Left kidney (tissue), 2 donors: ENCODE measurements around the gene CA5A. TPM values are rescaled to one million over a fixed set of nuclear protein-coding genes. Genes with fewer than 3 reads are reported as not detected.

Source experiments
- DNase-seq: peaks from one replicate; pipeline ENCODE4 v3.0.0-alpha.2; 2013
- polyA plus RNA-seq: library from polyadenylated mRNA; unstranded; fragments of 120-200 nt; gene quantifications from one replicate; pipeline ENCODE4 v1.2.1, GENCODE V29; 2013; ENCODE audit not compliant: insufficient read length

The CA5A gene
- polyA plus RNA-seq, 1 donor = 0.25 TPM

GRCh38 chr16:87850009-87851006, 86.0 kb downstream of the CA5A start:
- no peak for DNase-seq

GRCh38 chr16:87849419-87850008, 86.8 kb downstream of the CA5A start:
- no peak for DNase-seq

DNA sequence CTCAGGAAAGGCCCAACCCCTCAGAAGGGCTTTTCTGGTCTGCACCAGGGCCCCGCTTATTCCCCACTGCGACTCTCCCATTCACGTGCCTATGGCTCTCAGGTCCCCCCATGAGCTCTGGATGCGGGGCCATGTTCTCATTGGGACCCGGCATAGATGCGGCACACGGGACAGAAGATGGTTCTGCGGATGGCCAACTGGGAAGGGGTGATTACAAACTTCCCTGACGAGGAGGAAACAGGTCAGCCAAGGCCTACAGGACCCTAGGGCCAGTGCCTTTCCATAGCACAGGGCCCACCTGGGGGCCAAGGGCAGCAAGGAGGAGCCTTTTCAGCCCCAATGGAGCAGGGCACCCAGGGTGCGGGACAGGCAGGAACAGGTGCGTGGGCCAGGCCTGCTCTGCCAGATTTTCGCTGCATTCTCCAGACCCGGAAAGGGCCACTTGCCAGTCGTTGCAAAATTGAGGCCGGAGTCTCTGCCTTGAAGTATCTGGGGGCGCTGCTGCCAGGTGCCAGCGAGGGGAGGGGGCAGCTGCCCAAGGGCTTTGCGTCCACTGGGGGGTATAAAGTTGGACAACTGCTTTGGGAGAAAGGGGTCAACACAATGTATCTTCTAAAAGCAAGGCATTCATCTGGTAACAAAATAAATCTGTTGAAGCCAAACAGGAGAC, 87.5 kb downstream of the CA5A start:
- DNase-seq = no peak

DNA sequence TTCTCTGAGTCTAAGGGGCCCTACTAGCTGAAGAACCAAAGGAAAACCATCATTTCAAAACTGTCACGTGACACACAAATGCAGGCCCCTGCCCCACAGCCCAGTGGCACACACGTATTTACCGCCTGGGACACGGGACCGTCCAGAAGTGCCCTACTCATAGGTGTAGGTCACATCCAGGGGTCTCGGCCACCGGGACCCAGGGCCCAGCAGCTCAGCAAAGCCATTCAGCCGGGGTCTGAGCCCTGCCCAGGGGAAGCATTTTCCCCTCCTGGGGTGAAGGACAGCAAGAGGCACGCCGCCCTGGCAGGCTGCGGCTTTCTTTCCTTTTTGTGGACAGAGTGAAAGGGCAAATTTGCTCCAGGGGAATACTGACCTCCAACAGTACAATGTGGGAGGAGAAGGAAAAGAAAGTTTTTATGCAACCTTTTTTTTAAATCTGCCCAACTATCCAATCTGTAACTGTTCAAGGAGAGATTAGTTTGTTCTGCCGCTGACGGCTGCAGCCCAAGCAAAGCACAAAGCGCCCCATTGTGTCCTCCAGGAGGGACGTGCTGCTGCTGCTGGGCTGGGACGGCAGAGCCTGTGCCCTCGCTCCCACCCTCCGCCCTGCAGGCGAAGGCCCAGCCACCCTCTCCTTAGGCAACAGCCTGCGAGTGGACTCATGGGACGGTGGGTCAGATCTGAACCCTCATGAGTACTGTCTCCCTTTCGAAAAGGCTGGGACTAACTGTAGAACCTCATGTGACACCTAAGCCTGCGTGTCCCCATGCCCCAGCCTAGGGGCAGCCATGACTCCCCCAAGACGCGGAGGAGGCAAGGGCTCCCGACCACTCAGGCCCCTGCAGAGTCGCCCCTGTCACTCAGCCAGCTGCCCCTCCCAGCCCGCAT, 88.3 kb downstream of the CA5A start:
- no peak for DNase-seq

DNA sequence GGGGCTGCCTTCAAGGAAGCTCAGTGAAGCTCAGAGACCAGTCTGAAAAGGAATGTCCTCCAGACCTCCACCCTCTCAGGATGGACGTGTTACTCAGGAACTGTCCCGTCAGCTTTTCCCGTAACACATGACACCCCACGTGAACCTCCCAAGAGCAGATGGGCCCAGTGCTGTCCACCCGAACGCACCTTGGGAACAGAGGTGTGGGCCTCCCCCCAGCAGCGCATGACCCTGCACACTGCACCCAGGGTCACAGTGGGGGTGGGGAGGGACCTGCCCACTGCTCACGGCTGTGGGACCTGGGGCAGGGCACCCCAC, 88.9 kb downstream of the CA5A start:
- DNase-seq = no peak

DNA sequence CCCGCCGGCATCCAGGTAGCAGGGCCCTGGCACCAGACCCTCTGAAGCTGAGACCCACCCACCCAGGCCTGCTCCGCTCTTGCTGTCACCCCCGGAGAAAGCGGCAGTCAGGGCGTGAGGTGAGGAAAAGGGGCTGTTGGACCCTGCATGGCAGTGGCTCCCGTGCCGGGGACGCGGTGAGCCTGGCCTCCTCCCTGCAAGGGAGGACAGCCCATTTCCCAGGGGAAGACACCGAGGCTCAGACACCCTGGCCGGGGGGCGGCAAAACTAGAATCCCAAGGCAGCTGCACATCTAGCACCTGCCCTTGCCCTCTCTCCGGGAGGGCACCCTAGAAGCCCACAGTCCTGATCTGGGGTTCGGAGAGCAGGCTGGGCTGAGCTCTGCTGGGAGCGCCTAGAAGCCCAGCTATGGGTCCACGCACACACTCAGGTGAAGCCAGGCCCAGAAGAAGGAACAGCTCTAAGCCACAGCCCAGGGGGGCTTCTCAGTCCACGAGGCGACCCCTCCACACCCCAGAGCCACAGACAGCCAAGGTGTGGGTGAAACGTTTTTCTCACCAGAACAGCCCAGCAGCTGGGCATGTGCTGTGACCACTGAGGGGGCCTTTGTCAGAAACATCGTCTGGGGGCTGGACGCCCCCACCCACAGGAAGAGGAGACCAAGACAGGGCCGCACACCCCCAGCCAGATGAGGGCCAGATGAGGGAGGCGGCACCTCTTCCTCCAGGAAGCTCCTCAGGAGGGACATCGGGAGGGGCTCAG, 89.4 kb downstream of the CA5A start:
- no peak for DNase-seq

DNA sequence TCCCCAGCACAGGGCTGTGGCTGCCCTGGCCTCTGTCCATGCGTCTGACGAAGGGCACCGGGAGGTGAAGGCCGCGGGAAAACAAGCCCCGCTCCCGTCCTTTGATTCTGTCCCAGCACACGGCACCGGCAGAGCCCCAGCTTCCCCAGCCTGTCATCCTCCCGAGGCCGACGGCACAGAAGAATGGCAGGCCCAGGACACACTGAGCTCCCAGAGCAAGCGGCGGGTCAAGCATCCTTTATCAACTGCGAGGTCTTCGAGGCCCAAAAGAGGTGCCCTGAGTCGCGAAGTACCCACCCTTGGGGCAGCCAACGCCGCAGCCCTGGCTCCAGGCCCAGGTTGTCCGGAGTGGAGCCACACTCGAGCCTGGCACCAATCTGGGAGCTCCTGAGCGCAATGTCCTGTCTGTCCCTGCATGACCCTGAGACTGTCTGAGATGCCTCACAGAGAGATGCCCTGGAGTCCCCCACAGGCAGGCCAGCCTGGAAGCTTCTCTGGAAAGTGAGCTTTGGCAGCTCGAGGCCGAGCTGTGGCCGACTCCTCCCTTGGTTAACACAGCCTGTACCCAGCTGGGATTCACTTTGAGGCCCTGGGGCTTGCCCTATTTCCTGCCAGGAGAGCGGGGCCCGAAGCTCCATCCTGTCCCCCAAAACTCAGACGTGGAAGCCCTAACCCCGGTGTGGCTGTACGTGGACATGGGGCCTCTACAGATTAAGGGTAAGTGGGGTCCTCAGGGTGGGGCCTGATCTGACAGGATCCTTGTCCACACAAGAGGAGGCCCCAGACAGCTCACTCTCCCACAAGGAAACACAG, 90.3 kb downstream of the CA5A start:
- DNase-seq = no peak

DNA sequence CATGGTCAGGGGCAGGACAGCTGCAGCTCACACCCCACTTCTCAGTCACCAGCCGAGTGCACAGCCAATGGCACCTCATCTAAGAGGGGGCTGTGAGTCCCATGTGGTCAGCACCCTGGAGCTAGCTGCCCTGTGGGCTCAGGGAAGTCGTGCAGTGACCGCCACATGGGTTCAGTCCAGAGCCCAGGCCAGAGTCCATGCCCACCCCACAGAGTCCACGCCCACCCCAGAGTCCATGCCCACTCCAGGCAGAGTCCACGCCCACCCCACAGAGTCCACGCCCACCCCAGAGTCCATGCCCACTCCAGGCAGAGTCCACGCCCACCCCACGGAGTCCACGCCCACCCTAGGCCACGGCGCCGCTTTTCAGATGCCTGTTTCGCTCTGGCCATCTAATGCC, 91.1 kb downstream of the CA5A start:
- DNase-seq = no peak

DNA sequence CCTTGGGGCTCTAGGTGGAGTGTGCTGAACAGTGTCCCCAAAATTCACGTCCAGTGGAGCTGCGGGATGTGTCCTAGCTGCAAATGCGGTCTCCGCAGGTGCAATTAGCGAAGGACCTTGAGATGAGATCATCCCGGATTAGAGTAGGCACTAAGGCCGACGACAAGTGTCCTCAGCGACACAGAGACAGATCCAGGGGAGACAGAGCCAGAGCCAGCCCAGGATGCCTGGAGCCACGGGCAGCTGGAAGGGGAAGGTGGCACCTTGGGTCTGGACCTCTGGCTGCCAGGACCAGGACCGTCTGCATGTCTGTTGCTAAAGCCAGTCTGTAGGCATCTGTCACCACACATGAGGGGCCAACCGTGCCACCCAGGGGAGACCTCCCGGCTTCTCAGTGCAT, 91.5 kb downstream of the CA5A start:
- DNase-seq = no peak

- no peak for DNase-seq
Observed at GRCh38 chr16:87844120-87844733, 92.1 kb downstream of the CA5A start.

DNA sequence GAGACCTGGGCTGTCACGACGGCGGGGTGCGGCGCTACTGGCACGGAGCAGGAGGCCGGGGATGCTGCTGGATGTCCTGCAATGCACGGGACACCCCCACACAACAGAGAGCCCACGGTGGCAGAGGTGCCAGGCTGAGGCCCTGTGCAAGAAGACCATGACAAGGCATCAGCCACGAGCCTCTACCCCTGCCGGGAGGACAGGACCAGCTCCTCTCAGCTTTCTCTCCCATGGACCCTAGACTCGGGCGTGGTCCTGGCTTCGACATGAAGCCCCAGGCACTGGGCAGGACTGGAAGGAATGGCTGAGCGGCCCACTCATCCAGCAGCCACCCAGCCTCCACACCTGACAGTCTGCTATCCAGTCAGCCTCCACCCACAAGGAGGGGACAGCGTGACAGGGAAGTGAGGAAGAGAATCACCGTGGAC, 92.6 kb downstream of the CA5A start:
- no peak for DNase-seq

DNA sequence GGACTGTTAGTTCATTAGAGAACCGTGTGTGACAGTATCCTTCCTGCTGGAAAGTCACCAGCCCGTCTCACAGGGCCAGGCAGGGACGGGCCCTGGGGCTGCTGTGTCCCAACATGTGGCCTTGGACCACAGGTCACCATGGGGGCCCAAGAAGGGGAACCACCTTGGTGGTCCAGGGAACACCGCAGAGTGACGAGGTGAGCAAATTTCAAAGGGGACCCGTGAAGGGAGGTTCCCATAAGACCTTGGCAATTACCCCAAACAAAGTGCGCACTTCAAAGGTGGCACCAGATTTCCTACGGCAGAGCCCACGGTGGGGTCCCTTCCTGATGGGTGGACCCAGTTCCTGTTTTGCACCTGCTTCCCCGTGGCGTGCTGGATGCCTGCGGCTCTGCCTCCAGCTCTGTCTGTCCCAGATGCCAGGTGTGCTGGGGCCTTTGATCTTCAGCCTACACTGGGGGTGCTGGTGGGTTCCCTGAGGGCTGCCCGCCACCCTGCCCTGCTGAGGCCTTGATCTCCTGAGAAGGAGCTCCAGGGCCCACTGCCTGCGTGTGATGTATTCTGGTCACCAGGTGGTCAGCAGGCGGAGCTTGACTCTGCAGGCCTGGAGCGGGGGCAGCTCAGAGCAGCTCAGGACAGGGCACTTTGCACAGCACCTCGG, 94.0 kb downstream of the CA5A start:
- DNase-seq = no peak

GRCh38 chr16:87841340-87842208, 94.8 kb downstream of the CA5A start:
- no peak for DNase-seq

DNA sequence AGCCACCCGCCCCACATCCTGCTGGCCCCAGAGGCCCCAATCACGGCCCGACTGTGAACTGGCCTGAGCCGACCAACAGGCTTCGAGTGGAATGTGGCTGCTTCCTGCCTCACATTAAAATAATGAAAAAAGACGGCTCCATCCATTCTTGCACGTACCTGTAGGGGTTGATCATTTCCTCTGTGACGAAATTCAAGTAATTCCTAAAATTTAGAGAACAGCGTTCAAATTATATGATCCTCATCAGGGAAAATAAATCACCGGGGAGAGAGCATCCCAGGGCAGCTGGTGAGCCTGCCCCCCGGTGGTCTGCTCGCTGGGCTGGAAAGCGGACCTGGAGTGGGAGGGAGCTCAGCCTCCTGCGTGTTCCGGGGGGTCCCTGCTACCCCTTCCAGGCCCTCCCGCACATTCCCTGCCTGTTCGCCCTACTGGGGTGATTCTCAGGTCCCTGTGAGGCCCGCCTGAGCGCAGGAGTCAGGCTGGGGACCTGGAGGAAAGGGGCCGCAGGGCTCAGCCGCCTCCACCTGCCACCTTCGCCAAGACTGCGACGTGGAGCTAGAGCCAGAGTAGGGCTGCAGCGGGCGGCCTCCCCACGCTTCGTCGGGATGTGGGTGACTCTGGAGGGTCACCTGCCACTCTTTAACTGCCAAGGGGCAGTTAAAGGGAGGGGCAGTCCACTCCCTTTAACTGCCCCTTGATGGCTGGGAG, 95.9 kb downstream of the CA5A start:
- DNase-seq = no peak

GRCh38 chr16:87839542-87840270, 96.6 kb downstream of the CA5A start:
- DNase-seq = no peak

DNA sequence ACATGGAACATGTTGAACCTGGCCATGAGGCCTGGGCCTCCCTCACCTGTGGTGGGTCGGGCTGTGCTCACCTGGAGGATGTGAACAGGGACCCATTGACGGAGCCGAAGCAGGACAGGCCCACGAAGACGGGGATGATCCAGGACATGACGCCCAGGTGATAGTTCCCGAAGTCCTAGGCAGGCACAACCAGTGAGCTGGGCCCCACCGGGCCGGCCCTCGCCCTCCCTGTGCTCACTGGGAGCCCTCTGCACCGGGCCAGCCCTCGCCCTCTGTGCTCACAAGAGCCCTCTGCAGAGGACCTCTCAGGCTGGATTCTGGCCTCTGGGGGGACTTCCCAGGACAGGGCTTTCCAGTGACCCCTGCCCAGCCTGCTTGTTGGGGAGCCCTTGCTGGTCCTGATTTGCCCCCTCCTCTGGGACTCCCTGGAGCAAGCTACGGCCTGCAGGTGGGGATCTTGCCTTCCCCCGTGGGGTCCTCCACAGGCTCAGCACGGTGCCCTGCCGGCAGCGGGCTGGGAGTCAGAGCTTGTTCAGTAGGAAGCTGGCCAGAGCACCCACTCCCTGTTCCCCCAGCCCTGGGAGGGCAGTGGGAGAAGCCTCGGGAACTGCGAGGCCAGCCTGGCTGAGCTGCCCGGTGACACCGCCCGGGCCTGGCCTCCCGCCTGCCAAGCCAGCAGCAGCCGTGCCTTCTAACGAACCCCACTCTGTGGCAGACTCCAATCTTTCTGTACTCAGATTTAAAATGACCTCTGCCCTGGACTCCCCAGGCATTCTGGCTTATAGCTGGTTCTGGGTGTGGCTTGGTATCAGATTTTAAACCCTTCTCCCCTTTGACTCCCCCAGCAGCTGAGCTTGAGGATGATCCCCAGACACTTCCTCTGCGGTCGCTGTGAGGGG, 97.4 kb downstream of the CA5A start:
- DNase-seq = no peak
